ENCODE results near the gene RBFOX1. TPM values are rescaled to one million over a fixed set of nuclear protein-coding genes. Genes with fewer than 3 reads are reported as not detected.

The RBFOX1 gene
- total and polyA plus RNA-seq, 10 of the 15 experiments (the other 5 are each of a cell fraction or from before 2014, with no cell fraction given), result 0.87 TPM; not detected in 9

DNA sequence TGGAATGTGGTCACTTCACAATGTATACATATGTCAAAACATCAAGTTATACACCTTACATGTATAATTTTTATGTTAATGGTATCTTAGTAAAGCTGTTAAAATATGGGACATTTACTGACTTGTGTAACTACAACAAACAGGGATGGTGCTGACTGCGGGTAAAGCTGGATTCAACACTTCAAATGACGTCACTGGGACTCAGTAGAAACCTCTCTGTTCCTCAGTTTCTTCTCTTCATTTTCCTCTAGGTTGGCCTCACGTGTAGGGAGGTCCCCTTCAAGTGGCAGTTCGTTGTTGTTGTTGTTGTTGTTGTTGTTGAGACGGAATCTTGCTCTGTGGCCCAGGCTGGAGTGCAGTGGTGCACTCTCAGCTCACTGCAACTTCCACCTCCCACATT lies 182.9 kb downstream of the RBFOX1 start (continued):
- TF ChIP-seq, protein P1, sequence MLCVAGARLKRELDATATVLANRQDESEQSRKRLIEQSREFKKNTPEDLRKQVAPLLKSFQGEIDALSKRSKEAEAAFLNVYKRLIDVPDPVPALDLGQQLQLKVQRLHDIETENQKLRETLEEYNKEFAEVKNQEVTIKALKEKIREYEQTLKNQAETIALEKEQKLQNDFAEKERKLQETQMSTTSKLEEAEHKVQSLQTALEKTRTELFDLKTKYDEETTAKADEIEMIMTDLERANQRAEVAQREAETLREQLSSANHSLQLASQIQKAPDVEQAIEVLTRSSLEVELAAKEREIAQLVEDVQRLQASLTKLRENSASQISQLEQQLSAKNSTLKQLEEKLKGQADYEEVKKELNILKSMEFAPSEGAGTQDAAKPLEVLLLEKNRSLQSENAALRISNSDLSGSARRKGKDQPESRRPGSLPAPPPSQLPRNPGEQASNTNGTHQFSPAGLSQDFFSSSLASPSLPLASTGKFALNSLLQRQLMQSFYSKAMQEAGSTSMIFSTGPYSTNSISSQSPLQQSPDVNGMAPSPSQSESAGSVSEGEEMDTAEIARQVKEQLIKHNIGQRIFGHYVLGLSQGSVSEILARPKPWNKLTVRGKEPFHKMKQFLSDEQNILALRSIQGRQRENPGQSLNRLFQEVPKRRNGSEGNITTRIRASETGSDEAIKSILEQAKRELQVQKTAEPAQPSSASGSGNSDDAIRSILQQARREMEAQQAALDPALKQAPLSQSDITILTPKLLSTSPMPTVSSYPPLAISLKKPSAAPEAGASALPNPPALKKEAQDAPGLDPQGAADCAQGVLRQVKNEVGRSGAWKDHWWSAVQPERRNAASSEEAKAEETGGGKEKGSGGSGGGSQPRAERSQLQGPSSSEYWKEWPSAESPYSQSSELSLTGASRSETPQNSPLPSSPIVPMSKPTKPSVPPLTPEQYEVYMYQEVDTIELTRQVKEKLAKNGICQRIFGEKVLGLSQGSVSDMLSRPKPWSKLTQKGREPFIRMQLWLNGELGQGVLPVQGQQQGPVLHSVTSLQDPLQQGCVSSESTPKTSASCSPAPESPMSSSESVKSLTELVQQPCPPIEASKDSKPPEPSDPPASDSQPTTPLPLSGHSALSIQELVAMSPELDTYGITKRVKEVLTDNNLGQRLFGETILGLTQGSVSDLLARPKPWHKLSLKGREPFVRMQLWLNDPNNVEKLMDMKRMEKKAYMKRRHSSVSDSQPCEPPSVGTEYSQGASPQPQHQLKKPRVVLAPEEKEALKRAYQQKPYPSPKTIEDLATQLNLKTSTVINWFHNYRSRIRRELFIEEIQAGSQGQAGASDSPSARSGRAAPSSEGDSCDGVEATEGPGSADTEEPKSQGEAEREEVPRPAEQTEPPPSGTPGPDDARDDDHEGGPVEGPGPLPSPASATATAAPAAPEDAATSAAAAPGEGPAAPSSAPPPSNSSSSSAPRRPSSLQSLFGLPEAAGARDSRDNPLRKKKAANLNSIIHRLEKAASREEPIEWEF (IDR thresholded peaks at IDR 0.05; ENCODE audit: insufficient replicate concordance, low read depth, low read length), result no peak
- TF ChIP-seq STAT1 (conservative IDR thresholded peaks at IDR 0.05) (no peak), MAX (IDR thresholded peaks at IDR 0.05; ENCODE audit: low read depth, low read length) (no peak), YY1 (IDR thresholded peaks at IDR 0.05; ENCODE audit: low read depth, low read length) (no peak), ATF2 (IDR thresholded peaks at IDR 0.05; ENCODE audit: low read length) (no peak), ZBTB11 (CRISPR knock-in tag; IDR thresholded peaks at IDR 0.05) (no peak)

Measured in GM12878 (cell line).